HG02938 (cell line): ENCODE data around the gene PPM1A.

Experiments used
- ATAC-seq: cut with Tn5 transposase; IDR thresholded peaks from one replicate; pipeline ENCODE4 v1.9.1; 2021; ENCODE audit warnings: mild to moderate bottlenecking, moderate library complexity; ENCODE audit not compliant: unreplicated experiment

PPM1A gene

DNA sequence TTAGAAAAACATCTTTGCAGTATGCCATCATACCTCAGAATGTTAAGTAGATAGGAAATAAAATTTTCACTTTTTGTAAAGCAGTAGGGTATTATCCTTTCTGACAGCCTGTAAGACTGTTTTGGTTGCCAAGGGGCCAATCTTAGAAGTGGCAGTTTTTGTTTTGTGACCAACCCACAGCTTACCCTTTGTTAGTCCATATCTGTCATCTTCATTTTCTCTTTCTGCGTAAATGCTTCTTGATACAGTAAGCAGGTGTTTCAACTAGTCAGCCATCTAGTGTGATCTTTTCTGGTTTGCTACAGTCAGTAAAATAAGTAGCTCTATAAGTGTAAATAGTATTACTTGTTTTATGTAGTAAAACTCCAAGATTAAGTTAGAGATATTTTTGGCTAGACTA is 8.8 kb downstream of the PPM1A start:
- ATAC-seq = no peak

DNA sequence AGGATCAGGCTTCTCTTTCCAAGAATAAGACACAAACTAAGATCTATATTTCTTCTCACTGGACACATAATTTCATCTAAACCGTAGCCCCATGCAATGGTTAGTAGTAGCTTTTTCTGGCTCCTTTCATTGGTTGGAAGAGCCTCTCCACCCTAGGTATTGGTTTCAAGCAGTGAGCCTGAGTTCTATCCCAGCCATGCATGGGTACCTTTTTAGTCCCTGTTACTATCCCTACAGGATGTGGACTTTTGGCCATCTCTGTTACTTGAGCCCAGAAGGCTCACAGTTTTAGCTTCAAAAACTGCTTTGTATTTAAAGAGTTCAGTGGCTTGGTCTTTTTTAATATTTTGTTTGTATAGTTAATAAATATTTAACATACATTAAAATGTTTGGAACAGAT is 16.1 kb downstream of the PPM1A start:
- ATAC-seq = no peak

DNA sequence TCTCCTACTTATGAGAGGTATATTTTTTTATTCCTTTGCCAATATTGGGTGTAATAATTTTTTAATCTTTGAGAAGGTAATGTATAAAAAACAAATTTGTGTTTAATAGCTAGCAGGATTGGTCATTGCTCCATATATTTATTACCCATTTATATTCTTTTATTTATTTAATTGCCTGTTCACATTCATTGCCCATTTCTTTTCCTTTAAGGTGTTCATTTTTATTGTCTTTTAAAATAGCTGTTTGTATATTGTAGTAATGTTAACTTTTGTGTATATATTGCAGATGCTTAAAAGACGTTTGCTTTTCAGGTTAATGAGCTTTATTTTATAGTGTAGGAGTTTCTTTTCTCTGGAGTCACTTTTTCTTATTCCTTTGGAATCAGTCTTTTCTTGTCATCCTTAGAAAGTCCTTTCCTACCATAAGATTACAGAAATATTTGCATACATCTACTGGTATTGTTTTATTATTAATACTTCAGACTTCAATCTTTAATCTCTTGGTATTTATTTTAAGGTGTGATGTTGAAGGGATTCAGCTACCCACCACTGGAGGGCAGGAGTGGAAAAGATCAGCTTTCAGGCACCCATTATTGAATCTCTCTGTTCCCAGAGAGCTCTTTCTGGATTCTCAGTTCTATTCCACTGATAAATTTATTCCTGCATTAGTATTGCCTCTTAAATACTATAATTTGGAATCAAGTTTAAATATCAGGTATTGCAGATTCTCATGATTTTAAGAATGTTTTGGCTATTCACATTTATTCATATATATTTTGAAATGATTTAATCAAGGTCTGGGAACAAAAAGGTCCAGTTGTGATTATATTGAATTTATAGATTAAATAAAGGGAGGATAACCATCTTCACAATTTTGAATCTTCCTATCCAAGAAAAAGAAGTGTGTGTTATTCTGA is 17.3 kb downstream of the PPM1A start:
- ATAC-seq = no peak

DNA sequence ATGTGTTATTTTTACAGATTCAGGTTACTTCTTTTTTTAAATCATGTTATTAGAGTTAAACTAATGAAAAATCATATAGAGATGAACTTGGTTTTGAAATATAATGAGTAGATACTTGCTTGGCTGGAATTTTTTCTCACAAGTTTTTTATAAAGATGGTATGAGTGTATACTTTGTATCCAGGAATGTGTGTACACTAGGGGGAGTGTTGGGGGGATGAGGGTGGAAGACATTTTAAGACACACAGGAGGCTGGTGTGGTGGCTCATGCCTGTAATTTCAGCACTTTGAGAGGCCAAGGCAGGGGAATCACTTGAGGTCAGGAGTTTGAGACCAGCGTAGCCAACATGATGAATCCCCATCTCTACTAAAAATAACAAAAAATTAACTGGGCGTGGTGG is 23.2 kb downstream of the PPM1A start:
- no peak for ATAC-seq

DNA sequence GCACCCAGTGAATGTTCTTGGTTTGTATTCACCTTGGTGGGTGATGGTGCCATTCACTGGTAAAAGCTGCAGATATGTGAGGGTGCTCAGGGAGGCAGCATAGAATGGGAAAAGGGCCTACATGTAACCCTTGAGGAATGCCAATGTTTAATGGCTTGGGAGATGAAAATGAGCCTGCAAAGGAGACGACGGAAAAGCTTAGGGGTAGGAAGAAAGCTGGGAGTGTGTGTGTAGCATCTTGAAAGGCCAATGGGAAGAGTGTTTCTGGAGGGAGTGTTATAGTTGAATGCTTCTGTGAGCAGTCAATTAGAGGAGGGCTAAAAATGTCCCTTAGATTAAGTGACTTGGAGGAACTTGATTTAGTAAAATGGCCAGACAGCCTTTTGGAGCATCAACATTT is 24.9 kb downstream of the PPM1A start:
- no peak for ATAC-seq

- ATAC-seq = no peak
These were observed 25.4 kb downstream of the PPM1A start for GRCh38 chr14:60274448-60274847.

- no peak for ATAC-seq
These were observed 26.9 kb downstream of the PPM1A start for GRCh38 chr14:60275932-60276331.

DNA sequence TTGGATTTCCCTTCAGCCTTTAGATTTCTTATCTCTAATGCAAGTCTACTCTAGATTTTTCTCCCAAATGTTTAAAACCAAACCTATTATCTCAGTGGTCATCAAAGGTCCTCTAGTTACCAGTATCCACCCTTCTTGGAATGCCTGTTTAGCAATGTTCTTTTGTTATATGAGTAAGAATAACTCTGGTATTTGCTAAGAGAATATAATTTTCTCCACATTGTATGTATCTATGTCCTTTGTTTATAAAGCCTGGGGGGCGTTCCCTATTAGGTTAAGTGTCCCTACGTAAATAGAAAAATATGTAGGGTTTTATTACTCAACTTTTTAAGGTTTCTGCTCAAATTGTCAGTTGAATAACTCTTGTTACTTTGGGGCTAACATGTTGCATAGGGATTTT is 27.3 kb downstream of the PPM1A start:
- no peak for ATAC-seq

- no peak for ATAC-seq
These were observed 28.7 kb downstream of the PPM1A start for GRCh38 chr14:60277605-60278190.

- no peak for ATAC-seq
These were observed 29.3 kb downstream of the PPM1A start for GRCh38 chr14:60278350-60278749.

DNA sequence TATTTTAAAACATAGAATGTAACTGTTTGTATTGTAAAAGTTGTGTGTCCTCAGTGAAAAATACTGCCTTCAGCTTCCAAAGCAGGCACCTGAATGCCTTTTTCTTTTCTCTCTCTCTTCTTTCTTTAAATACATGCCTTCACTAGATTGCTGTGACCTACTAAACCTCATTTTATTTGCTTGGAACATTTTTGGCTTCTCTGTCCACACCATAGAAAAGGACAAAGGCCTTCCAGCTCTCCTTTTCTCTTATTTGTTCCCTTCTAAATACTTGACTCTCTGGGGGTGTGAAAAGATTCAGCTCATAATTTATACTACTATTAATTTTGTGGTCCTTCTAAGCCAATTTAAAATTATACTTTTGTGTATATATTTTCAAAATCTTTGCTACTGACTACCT is 38.4 kb downstream of the PPM1A start:
- ATAC-seq = no peak

DNA sequence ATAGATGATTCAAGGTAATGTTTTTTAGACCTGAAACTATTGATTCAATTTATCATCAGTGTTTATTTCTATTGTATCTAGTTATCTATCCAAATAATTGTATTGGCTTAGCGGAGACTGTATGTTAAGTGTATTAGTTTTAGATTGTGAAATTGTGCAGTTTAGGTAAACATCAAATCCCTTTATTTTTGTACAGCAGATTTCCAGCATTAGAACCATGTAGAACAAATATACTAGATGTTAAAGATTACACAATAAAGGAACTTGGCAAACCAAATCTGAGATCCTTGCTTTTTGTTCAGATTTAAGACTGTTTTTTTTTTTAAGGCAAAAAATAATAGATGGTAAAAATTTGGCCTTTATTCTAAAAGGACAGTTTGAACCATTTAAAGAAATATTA is 39.3 kb downstream of the PPM1A start:
- ATAC-seq = no peak

- no peak for ATAC-seq
These were observed 45.5 kb downstream of the PPM1A start for GRCh38 chr14:60294411-60295069.

DNA sequence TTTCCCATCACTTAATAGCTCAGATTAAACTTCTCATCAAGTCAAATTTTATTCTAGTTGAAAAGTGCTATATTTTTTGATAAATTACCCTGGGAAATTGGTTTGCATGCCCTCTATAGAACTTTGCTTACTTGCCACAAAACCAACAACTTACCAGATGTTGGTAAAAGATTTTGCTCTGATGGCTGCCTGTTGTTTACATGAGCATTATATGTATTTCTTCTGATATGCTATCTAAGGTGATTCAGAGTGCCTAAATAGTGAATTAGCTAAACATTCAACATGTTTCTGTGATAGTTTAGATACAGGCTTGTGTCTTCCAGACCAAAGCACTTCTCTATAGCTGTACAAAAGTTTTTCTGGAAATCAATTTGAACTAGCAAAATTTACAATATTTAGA is 51.0 kb downstream of the PPM1A start:
- ATAC-seq = no peak

GRCh38 chr14:60301685-60302084 is 52.7 kb downstream of the PPM1A start:
- no peak for ATAC-seq

GRCh38 chr14:60302663-60303062 is 53.6 kb downstream of the PPM1A start:
- ATAC-seq = no peak

DNA sequence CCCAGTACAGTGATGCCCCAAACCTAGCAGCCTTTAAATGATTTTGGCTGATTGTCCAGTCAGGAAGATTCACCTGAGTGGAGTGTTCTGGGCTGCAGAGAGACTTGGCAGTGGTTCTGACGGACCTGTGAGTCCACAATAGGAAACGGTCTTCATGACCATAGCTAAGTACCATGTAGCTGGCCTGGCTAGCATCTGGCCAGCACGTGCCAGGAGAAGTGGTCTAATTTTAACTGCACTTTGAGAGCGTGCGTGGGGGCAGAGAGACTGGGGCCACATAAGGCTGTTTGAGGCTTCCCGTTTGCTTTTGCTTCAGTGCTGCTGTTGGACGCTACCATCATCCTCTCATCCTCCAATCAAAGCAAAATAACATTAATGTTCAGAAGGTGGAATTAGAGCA is 54.7 kb downstream of the PPM1A start:
- ATAC-seq = no peak

DNA sequence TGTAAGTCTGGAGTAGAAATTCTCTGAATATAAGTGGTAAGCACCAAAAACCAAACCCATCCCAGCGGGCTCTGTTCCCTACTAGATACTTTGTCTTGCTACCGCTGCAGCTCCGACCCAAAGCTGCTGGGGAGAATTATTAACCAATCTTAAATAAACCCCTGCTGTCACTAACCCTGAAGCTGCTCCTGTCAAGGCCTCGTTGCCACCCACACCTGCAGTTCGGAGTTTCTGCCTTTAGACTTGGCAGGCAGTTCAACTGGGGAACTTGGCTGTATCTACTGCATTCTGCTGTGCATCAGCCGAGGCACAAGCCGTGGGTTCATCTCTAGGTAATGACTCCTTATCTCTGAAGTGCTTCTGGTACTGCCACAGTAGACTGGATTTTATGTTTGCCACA is 55.5 kb downstream of the PPM1A start:
- ATAC-seq = no peak

- ATAC-seq = no peak
These were observed 61.0 kb downstream of the PPM1A start for GRCh38 chr14:60309867-60310552.

GRCh38 chr14:60311417-60311816 is 62.4 kb downstream of the PPM1A start:
- ATAC-seq = no peak

DNA sequence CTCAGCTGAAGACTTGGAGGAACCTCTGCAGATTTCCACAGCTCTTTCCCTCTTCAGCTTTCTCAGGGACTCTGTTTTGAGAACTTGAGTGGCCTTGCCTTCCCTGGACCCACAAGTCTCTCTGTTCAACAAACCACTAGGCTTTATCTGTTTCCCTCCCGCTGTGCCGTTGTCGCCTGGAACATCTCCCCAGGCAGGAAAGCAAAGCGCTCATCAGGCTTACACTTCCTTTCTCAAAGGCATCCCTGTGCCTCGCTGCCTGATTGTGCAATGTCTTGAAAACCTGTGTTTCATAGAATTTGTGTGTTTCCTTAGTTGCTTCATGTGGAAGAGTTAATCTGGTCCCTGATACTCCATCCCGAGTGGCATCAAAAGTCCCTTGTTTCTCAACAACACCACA is 64.1 kb downstream of the PPM1A start:
- no peak for ATAC-seq
